Memory B cell (primary cell): ENCODE results near the gene QDPR.
"Not testable (repeated sequence)": the region's sequence is repeated elsewhere in the genome, so short reads cannot be mapped to it uniquely, and the experiment has no call there.

ENCODE experiments used
- ATAC-seq: fragments of 150-1000 bp; cut with Tn5 transposase; 2 replicates; pipeline ENCODE4 v1.10.0; 2021; ENCODE audit warnings: low read depth, mild to moderate bottlenecking, moderate library complexity
- DNase-seq, 2 donors: peaks; one replicate each; pipeline ENCODE4 v3.0.0; 2022; ENCODE audit warnings: low spot score in 2 of 2
- H3K27ac Mint-ChIP-seq: one replicate; pipeline ENCODE4 v1.8.0; 2022; ENCODE audit warnings: mild to moderate bottlenecking, moderate library complexity, mixed read lengths
- H3K27me3 Mint-ChIP-seq: one replicate; pipeline ENCODE4 v1.8.0; 2022; ENCODE audit warnings: mixed read lengths
- H3K36me3 Mint-ChIP-seq: one replicate; pipeline ENCODE4 v1.8.0; 2022; ENCODE audit warnings: mild to moderate bottlenecking, mixed read lengths
- H3K4me1 Mint-ChIP-seq: one replicate; pipeline ENCODE4 v1.8.0; 2022; ENCODE audit warnings: mixed read lengths
- H3K4me3 Mint-ChIP-seq: one replicate; pipeline ENCODE4 v1.8.0; 2022; ENCODE audit warnings: mild to moderate bottlenecking, moderate library complexity, mixed read lengths
- H3K9me3 Mint-ChIP-seq: one replicate; pipeline ENCODE4 v1.8.0; 2022; ENCODE audit warnings: mixed read lengths

QDPR gene

GRCh38 chr4:17463606-17464005 lies 48.3 kb downstream of the QDPR start:
- ATAC-seq: no peak
- no peaks in the 10 kb centered on the region for H3K4me1 Mint-ChIP-seq
- no peak overlapping the region for H3K4me3 Mint-ChIP-seq
- DNase-seq: no peak
- H3K27ac Mint-ChIP-seq: no peak overlapping the region
- no peaks in the 10 kb centered on the region for H3K27me3 Mint-ChIP-seq
- H3K36me3 Mint-ChIP-seq: peaks cover 8% of the 10 kb centered on the region
- no peaks in the 10 kb centered on the region for H3K9me3 Mint-ChIP-seq

- H3K4me3 Mint-ChIP-seq: no peak overlapping the region
- H3K36me3 Mint-ChIP-seq: peaks cover 4% of the 10 kb centered on the region
- H3K4me1 Mint-ChIP-seq: no peaks in the 10 kb centered on the region
- DNase-seq (no peak), ATAC-seq (no peak)
- peaks cover 5% of the 10 kb centered on the region for H3K27me3 Mint-ChIP-seq
- no peak overlapping the region for H3K27ac Mint-ChIP-seq
- peaks cover 6% of the 10 kb centered on the region for H3K9me3 Mint-ChIP-seq
Observed at GRCh38 chr4:17450269-17450804, 61.6 kb downstream of the QDPR start.

GRCh38 chr4:17448689-17449088 lies 63.2 kb downstream of the QDPR start:
- peaks cover 5% of the 10 kb centered on the region for H3K27me3 Mint-ChIP-seq
- DNase-seq (no peak), ATAC-seq (no peak)
- H3K4me1 Mint-ChIP-seq: no peaks in the 10 kb centered on the region
- H3K4me3 Mint-ChIP-seq: no peak overlapping the region
- H3K9me3 Mint-ChIP-seq: peaks cover 6% of the 10 kb centered on the region
- H3K27ac Mint-ChIP-seq: no peak overlapping the region
- peaks cover 2% of the 10 kb centered on the region for H3K36me3 Mint-ChIP-seq

- ATAC-seq: peak; percentile 53
- H3K27me3 Mint-ChIP-seq: peaks cover 5% of the 10 kb centered on the region
- H3K36me3 Mint-ChIP-seq: peaks cover 2% of the 10 kb centered on the region
- no peak overlapping the region for H3K4me3 Mint-ChIP-seq
- peaks cover 8% of the 10 kb centered on the region for H3K9me3 Mint-ChIP-seq
- H3K27ac Mint-ChIP-seq: no peak overlapping the region
- H3K4me1 Mint-ChIP-seq: no peaks in the 10 kb centered on the region
- peak in 1 of 2 donors; percentile 15 for DNase-seq
Observed at GRCh38 chr4:17447675-17448298, 64.1 kb downstream of the QDPR start.

- H3K4me3 Mint-ChIP-seq: no peak overlapping the region
- no peak for ATAC-seq
- H3K27ac Mint-ChIP-seq: no peak overlapping the region
- peaks cover 5% of the 10 kb centered on the region for H3K27me3 Mint-ChIP-seq
- no peak for DNase-seq
- H3K9me3 Mint-ChIP-seq: peaks cover 7% of the 10 kb centered on the region
- H3K36me3 Mint-ChIP-seq: no peaks in the 10 kb centered on the region
- no peaks in the 10 kb centered on the region for H3K4me1 Mint-ChIP-seq
Observed at GRCh38 chr4:17447056-17447455, 64.8 kb downstream of the QDPR start.

GRCh38 chr4:17442477-17442876 lies 69.4 kb downstream of the QDPR start:
- not testable (repeated sequence) for ATAC-seq, H3K36me3 Mint-ChIP-seq, H3K4me3 Mint-ChIP-seq, H3K9me3 Mint-ChIP-seq, H3K27me3 Mint-ChIP-seq, DNase-seq, H3K27ac Mint-ChIP-seq, H3K4me1 Mint-ChIP-seq

GRCh38 chr4:17437396-17437795 lies 74.5 kb downstream of the QDPR start:
- H3K4me3 Mint-ChIP-seq: no peak overlapping the region
- H3K36me3 Mint-ChIP-seq: no peaks in the 10 kb centered on the region
- no peak overlapping the region for H3K27ac Mint-ChIP-seq
- H3K27me3 Mint-ChIP-seq: no peaks in the 10 kb centered on the region
- DNase-seq (no peak), ATAC-seq (no peak)
- peaks cover 2% of the 10 kb centered on the region for H3K9me3 Mint-ChIP-seq
- H3K4me1 Mint-ChIP-seq: no peaks in the 10 kb centered on the region

- H3K27me3 Mint-ChIP-seq: no peaks in the 10 kb centered on the region
- DNase-seq (no peak), ATAC-seq (no peak)
- no peak overlapping the region for H3K4me3 Mint-ChIP-seq
- H3K36me3 Mint-ChIP-seq: no peaks in the 10 kb centered on the region
- no peak overlapping the region for H3K27ac Mint-ChIP-seq
- no peaks in the 10 kb centered on the region for H3K4me1 Mint-ChIP-seq
- H3K9me3 Mint-ChIP-seq: no peaks in the 10 kb centered on the region
Observed at GRCh38 chr4:17436750-17437090, 75.2 kb downstream of the QDPR start.
